Non-pigmented ciliary epithelial cell (primary cell): ENCODE data around the gene CTIF.

Source experiments
- DNase-seq: peaks from one replicate; pipeline ENCODE4 v3.0.0-alpha.2; 2010; ENCODE audit warnings: low read depth

Gene CTIF

DNA sequence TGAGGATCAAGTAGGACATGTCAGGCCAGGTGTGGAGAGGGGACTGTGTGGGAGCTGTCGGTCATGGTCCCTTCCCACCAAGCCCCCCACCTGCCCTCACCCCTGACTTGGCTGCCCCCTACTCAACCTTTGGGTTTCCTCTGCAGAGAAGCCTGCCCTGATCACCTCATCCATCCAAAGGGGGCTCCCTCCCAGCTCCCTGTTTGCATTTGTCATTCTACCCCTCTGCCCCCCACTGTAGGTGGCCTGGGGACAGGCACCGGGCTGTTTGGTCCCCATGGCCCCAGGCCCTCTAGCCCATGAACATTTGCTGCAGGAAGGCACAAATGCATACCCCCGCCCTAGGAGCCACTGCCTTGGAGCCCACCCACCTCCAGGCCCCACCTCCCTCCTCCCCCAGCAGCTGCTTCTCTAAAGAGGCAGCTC is 296.9 kb downstream of the CTIF start:
- DNase-seq = no peak

DNA sequence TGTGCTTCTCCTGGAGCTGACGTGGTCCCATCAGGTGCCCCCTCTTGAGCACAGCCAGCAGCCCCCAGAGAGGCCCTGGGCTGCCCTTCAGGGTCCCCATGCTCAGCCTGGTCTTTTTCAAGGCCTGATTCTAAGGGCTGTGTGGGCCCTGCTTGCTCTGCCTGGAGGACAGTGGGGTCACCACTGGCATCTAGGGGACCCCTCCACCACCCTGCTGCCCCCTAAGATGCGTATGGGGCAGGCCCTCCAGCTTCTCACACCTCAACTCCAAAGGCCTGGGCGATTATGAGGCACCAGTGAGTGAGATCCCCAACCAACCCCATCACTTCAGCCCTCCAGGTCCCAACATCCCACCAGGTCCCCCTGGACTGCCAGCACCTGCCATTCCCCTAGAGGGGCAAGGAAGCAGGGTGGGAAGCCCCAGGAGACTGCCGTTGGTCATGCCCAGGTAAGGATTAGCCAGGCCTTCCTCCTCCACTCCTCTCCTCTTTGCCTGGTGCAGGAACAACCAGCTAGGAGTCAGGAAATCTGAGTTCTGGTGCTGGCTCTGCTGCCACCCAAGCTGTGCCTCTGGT is 297.5 kb downstream of the CTIF start:
- DNase-seq = no peak

DNA sequence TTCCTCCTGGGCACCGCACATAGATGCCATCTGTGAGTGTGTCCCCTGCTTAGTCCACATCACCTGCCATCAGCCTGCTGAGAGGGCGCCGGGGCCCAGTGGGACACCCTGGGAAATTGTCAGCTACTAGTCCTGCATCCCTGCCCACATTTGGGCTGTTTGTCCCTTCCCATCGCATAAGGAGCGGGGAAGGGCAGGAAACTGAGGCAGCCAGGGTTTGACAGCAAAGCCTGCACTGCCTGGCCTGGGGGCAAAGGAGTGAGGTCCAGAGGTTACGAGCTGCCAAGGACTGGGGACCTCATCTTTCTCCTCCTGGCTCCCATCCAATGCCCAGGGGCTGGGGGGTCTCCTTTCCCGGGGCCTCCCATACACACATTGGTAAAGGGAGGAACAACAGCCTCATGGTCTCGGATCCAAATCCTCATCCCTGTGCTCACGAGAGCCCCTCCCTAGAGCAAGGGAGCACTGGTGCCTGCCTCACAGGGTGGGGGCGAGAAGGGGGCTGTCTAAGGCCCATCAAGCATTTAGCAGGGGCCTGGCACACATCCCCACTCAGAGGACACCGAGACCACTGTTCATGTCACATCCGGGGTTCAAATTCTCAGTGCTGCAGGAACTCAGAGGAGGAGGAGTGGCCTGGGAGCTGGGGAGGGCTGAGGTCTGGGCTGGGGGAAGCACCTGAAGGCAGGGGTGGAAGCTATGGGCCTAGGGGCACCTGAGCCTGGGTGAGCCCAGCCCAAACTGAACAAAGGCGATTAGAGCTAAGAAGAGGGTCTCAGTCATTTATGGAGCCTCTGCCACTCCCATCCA is 298.2 kb downstream of the CTIF start:
- no peak for DNase-seq

DNA sequence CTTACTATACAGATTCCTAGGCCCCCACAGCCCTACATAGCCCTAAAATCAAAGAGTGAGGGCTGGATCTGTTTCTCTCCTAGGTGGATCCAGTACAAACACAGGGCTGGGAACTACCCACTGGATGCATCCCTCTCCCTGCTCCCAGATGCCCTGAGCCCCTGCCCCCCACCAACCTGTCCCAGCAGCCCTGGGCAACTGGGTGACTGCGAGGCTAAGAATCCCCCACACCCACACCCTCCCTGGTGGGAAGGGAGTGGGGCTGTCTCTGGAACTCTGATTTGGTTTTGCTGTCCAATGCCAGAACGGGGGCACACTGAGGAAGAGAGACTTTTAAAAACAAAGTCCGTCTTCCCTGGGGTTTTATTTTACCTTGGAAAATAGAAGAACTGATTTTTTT is 298.8 kb downstream of the CTIF start:
- no peak for DNase-seq

- DNase-seq = no peak
Observed at GRCh38 chr18:48838166-48838775, 299.4 kb downstream of the CTIF start.

DNA sequence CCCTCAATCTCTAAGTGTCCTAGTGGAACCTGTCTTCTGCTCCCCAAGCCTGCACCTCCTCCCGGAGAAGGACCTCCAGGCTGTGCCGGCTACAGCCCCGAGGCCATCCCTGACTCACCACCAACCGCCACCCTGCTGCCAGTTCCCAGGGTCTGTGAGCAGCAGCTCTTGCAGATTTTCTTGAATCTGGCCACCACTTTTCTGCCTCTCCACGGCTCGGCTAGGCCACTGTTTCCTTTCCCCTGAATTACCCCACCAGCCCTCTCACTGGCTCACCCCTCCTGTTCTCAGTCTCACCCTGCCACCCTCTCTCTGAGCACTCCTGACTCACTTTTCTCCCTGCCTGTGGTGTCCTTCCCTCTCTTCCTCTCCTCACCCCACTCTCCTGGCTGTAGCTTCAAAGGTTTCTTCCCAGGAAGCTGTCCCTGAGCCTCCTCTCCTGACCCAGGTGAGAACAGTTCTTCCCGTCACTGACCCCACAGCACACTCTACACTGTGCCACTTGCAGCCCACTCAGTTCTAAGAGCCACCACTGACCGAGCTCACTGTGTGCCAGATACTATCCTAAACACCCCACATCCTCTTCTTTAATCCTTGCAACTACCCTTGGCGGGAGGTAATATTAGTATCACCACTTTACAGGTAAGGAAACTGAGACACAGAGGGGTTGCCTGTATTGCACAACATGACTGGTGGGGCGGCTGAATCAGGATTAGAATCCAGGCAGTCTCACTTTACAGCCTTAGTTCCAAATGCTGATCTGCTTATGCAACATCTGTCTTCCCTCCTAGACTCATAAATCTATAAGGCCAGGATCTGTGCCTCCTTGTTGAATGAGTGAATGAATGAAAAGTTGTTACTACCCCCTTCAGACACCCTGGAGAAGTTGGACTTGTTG is 300.3 kb downstream of the CTIF start:
- no peak for DNase-seq

GRCh38 chr18:48839819-48840490 is 301.1 kb downstream of the CTIF start:
- DNase-seq = no peak

GRCh38 chr18:48840491-48840877 is 301.7 kb downstream of the CTIF start:
- no peak for DNase-seq

DNA sequence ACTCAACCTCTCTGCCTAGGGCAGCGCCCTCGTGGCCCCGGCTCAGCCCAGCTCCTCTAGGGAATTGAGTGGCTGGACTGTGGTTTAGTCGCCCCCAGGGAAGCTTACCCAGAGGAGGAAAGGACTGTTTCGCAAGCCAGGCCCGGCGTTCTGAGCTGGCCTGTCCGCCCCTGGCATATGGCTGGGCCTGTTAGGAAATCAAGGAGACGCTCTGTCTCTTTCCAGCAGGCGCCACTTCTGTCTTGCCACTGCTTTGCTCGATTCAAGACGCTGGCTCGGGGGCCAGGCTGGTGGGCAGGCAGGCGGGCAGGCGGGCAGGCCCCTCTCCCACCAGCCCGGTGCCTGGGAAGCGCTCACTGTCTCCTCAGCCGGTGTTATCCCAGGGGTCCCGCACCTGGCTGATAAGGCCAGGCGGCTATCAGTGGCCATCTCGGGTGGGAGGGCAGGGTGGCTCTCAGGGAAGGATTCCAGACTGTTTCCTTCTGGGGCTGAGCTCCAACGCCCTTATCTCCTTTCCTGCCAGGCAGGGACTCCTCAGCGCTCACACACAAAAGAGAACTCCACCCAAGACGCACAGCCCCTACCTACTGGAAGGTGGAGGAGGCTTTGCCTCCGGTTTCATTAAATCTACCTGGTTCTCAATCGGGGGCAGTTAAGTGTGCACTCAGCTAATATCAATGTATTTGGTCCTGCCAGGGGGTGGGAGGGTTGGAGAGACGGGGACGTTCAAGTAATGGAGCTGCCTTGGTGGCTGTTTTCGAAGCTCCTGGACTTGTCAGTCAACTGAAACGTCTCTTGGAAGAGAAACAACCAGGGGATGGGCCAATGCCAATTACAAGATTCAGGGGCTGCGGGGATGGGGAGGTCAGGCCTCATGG is 302.8 kb downstream of the CTIF start:
- DNase-seq = no peak

DNA sequence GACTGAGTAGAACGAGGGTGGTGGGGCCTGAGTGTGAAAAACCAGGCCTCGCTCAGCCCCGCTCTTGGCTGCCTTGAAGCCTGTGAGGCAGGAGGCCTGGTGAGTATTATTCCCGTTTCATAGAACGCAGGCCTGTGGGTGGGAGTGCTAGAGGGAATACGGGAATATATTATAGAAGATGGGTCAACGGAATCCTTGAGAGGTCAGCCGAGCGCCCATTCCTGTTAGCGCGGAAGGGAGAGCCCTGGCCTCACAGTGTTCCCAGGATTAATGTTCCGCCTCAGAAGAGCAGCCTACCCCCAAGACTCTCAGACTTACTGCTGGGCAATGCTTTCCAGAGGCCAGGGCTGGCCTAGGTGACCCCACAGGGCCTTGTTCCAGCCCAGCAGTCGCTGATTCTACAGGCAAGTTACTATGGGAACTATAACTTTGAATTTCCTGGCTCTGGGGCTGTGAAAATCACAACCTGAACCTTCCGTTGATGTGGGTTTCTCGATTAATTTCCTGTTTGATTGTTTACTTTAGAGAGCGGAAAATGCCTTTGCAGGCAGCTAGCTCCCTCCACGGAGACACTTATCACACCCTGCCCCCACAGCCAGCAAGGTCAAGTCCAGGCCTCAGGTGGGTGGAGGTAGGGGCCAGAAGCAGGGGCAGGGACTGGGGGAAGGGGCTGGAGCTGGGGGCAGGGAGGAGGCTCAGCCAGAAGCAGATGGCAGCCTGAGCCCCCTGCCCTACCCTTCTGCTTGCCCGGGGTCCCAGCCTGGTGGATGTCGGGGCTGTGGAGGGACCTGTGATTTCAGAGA is 303.6 kb downstream of the CTIF start:
- DNase-seq = no peak

DNA sequence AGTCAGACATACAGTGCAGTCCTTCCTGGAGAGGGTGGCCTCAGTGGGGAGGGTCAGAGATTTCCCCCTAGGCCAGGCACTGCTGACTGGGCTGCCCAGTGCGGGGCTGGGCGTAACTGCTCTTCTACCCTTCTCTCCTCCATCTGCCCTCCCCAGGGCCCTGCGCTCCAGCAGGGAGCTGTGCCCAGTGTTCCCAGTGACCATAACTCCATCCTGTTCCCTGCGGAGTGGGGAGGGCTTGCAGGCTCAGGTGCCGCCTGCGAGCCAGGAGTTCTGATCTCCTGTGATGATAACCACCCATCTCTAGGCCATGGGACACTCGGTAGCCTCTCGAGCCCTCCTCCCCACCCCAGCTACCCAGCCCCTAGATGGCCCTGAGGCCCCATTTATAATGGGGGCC is 304.3 kb downstream of the CTIF start:
- no peak for DNase-seq

DNA sequence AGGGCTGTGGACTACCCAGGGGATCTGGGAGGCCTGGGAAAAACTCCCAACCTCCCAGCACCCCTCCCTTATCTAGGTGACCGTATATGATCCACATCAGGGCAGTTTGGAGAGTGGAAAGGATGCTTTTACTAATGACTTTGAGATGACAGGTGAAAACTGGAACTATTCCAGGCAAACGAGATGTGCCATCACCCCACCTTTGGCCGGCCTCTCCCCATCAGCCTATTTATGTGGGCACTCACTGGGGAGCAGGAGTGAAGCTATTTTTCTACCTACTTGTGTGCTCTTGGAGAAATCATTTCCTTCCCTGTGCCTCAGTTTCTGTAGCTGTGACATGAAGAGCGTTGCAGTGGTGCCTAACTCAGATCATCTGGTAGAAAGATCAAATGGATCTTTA is 304.8 kb downstream of the CTIF start:
- DNase-seq = no peak

DNA sequence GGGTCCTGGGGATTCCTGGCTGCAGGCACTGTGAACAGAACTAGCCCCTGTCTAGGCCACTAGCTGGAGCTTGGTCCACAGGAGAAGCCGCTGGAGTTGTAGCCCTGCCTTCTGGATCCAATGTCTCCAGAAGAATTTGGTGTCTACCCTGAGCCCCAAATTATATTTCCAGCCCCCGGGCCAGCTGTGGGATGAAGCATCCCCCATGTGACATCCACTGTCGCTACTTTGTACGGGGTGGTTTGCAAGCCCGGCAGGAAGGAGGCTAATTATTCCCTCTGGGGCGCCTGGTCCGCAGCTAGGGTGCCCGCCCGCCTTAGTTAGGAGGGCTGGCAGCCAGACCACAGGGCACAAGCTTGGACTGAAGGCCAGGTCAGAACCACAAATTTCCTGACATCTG is 305.4 kb downstream of the CTIF start:
- no peak for DNase-seq

GRCh38 chr18:48845174-48845573 is 306.3 kb downstream of the CTIF start:
- no peak for DNase-seq

DNA sequence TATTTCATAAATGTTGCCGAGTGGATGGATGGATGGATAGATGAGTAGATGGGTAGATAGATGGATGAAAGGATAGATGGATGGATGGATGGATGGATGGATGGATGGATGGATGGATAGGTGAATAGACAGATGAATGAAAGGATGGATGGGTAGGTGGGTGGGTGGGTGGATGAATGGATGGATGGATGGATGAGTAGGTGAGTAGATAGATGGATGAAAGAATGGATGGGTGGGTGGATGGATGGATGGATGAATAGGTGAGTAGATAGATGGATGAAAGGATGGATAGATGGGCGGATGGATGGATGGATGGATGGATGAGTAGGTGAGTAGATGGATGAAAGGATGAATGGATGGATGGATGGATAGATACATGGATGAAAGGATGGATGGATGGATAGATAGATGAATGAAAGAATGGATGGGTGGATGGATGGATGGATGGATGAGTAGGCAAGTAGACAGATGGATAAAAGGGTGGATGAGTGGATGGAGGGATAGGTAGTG is 307.6 kb downstream of the CTIF start:
- no peak for DNase-seq

DNA sequence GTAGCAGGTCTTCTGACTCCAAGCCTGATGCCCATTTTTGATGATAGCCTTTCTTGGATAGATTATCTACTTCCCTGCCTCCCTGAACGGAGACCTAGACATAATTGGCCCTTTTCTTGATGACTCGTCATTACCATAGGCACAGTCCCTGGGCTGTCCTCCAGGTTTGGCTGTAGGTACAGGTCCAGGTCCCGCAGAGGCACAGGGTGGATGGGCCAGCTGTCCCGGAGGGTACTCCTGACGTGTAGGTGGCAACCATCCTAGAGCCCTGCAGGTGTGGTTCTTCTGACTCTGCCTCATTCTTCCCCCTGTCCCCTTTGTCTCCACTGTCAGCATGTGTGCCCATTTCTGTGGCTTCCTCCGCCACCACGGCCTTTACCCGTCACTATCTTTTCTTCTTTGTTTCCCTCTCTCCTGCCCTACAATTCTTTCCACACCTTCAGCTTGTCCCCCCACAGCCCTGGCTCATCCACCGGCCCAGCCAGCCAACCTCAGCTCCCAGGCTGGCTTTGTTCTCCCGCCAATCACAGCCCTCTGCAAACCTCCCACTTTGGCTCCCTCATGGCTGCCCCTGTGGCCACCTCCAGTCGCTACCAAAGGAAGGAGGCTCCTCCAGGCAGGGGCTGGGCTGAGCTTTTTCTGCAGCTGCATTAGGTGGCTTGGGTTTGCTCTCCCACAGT is 309.1 kb downstream of the CTIF start:
- DNase-seq = no peak

DNA sequence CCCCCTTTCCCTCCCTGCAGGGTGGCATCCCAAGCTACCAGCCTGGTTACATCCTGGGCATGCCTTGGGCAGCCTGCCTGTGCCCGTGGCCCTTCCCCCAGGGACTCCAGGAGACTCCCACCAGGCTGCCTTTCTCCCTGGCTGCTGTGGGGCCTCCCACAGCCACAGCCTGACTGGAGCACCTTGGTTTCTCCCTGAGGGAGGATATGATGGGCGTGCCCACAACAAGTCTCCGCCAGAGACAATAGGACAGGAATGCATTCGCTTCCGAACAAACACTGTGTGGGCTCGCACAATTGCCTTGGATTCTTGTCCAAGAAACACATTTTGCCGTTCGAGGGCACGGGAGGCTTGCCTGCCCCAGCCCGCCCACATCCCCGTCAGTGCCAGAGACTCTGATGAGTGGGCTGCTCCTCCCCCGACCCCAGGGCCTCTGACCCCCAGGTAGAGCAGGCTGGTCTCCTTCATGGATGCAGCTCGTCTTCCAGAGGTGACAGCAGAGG is 309.9 kb downstream of the CTIF start:
- no peak for DNase-seq

GRCh38 chr18:48850822-48851598 is 312.2 kb downstream of the CTIF start:
- DNase-seq = no peak
